ES-I3 (cell line): ENCODE measurements around the gene ACSS3.
"Not testable (repeated sequence)": the region's sequence is repeated elsewhere in the genome, so short reads cannot be mapped to it uniquely, and the experiment has no call there.

ENCODE experiments used
- H3K36me3 ChIP-seq: 2 replicates; pipeline ENCODE4 v1.6.1; 2013; ENCODE audit warnings: mild to moderate bottlenecking, low read length, control low read depth, moderate library complexity; ENCODE audit not compliant: insufficient read depth
- H3K4me1 ChIP-seq: 2 replicates; pipeline ENCODE4 v1.6.1; 2013; ENCODE audit warnings: mild to moderate bottlenecking, control low read depth, low read length; ENCODE audit not compliant: insufficient read depth
- H3K9ac ChIP-seq: 2 replicates; pipeline ENCODE4 v1.6.1; 2013; ENCODE audit warnings: low read depth, mild to moderate bottlenecking, low read length, moderate library complexity
- H3K9me3 ChIP-seq: 2 replicates; pipeline ENCODE4 v1.6.1; 2013; ENCODE audit warnings: mild to moderate bottlenecking, low read length, moderate library complexity; ENCODE audit not compliant: control insufficient read depth, insufficient read depth

ACSS3 gene

DNA sequence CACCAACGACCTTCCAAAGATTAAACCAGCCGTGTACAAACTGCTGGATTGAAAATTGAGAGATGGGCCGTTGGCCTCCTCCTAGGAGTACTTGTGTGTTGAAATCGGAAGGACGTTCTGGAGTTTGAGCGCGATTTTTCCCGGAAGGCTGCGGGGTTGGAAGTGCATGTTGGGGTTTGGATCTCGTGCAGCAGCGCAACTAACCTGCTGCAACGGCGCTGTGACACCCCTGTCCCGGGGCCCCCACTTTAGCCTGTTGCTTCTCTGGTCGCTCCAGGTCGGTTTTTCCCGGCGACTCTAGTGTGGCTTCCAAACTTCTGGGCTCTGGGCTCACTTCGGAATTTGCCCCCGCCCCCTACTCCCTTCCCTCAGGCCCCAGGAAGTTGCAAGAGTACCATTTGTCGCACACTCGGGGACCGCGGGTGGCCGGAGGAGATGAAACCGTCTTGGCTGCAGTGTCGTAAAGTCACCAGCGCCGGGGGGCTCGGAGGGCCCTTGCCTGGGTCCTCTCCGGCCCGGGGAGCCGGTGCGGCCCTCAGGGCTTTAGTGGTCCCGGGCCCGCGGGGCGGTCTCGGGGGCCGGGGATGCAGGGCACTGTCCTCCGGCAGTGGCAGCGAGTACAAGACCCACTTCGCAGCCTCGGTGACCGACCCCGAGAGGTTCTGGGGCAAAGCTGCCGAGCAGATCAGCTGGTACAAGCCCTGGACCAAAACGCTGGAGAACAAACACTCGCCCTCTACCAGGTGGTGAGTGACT, at the start of gene ACSS3:
TSS of gene ACSS3 (plus strand) at position 394 of the 756 bp plus-strand sequence. CDS start at position 436, 42 bp downstream.
- peaks cover 11% of the 10 kb centered on the region for H3K4me1 ChIP-seq
- no peaks in the 10 kb centered on the region for H3K9me3 ChIP-seq
- peak within 1 kb of the TSS; percentile 73 for H3K9ac ChIP-seq
- H3K36me3 ChIP-seq: no peaks in the 10 kb centered on the region

GRCh38 chr12:81034926-81035325, 43.0 kb upstream of the ACSS3 start:
- H3K4me1 ChIP-seq: no peaks in the 10 kb centered on the region
- no peaks in the 10 kb centered on the region for H3K36me3 ChIP-seq

GRCh38 chr12:81039231-81039630, 38.6 kb upstream of the ACSS3 start:
- Histone ChIP-seq H3K9me3 (no peaks in the 10 kb centered on the region), H3K36me3 (no peaks in the 10 kb centered on the region), H3K4me1 (no peaks in the 10 kb centered on the region), H3K9ac (no peak overlapping the region)

More at GRCh38 chr12:81034926-81035325, 43.0 kb upstream of the ACSS3 start:
- Histone ChIP-seq H3K9ac (no peak overlapping the region), H3K9me3 (no peaks in the 10 kb centered on the region)

- no peaks in the 10 kb centered on the region for H3K36me3 ChIP-seq
- no peaks in the 10 kb centered on the region for H3K4me1 ChIP-seq
- no peak overlapping the region for H3K9ac ChIP-seq
- H3K9me3 ChIP-seq: no peaks in the 10 kb centered on the region
Observed at GRCh38 chr12:81043979-81044740, 33.7 kb upstream of the ACSS3 start.

DNA sequence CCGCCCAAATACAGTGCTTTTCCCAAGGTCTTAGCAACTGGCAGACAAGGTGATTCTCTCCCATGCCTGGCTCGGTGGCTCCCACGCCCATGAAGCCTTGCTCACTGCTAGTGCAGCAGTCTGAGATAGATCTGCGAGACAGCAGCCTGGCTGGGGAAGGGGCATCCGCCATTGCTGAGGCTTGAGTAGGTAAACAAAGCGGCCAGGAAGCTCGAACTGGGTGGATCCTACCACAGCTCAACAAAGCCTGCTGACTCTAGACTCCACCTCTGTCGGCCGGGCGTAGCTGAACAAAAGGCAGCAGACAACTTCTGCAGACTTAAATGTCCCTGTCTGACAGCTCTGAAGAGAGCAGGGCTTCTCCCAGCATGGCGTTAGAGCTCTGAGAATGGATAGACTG, 12.9 kb upstream of the ACSS3 start:
- not testable (repeated sequence) for H3K9ac ChIP-seq, H3K4me1 ChIP-seq, H3K9me3 ChIP-seq, H3K36me3 ChIP-seq

- Histone ChIP-seq H3K9ac (no peak overlapping the region), H3K9me3 (no peaks in the 10 kb centered on the region), H3K36me3 (no peaks in the 10 kb centered on the region), H3K4me1 (no peaks in the 10 kb centered on the region)
Observed at GRCh38 chr12:81070846-81071245, 7.0 kb upstream of the ACSS3 start.

- H3K9ac ChIP-seq: no peak overlapping the region
- no peaks in the 10 kb centered on the region for H3K36me3 ChIP-seq
- H3K9me3 ChIP-seq: no peaks in the 10 kb centered on the region
- peaks cover 5% of the 10 kb centered on the region; the same call in 1 of the 2 replicates for H3K4me1 ChIP-seq
Observed at GRCh38 chr12:81075539-81075938, 2.3 kb upstream of the ACSS3 start.

GRCh38 chr12:81077329-81077685, 572 bp upstream of the ACSS3 start:
- Histone ChIP-seq H3K9ac (peak overlapping the region; percentile 73), H3K4me1 (peaks cover 8% of the 10 kb centered on the region; the same call in 1 of the 2 replicates), H3K9me3 (no peaks in the 10 kb centered on the region), H3K36me3 (no peaks in the 10 kb centered on the region)

GRCh38 chr12:81078469-81079196, 754 bp downstream of the ACSS3 start:
- Histone ChIP-seq H3K36me3 (no peaks in the 10 kb centered on the region), H3K4me1 (peaks cover 16% of the 10 kb centered on the region), H3K9ac (peak overlapping the region; percentile 73), H3K9me3 (no peaks in the 10 kb centered on the region)

- Histone ChIP-seq H3K9ac (peak overlapping the region; percentile 73), H3K9me3 (no peaks in the 10 kb centered on the region), H3K4me1 (peaks cover 19% of the 10 kb centered on the region), H3K36me3 (no peaks in the 10 kb centered on the region)
Observed at GRCh38 chr12:81079280-81080076, 1.6 kb downstream of the ACSS3 start.

DNA sequence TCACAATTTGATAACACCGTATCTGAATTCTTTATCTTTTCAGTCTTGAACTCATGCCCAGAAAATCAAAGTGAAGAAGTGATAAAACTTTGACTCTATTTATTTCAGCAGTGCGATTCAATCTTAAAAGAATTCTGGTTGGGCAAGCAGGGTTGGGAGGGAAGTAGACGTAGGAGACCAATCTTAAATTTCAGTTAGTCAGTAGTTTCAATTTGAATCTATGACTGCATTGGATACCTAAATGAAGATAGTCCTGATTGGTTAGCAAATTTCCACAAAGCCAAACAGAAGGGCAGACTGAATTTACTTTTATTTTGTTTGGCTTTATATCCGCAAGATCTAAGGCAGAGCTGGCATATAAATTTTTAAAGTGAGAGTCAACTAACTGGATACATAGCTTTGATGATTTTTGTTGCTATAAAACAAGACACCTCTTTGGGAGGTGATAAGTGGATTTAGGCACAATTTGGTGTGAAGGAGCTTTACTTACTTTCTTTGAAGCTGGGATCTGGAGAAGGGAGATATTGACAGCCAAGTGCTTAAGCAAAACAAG, 2.6 kb downstream of the ACSS3 start:
- peaks cover 28% of the 10 kb centered on the region for H3K4me1 ChIP-seq
- no peaks in the 10 kb centered on the region for H3K36me3 ChIP-seq
- no peak overlapping the region for H3K9ac ChIP-seq
- no peaks in the 10 kb centered on the region for H3K9me3 ChIP-seq

- H3K4me1 ChIP-seq: peaks cover 37% of the 10 kb centered on the region
- H3K9ac ChIP-seq: no peak overlapping the region
- no peaks in the 10 kb centered on the region for H3K36me3 ChIP-seq
- H3K9me3 ChIP-seq: no peaks in the 10 kb centered on the region
Observed at GRCh38 chr12:81081726-81082125, 3.8 kb downstream of the ACSS3 start.

DNA sequence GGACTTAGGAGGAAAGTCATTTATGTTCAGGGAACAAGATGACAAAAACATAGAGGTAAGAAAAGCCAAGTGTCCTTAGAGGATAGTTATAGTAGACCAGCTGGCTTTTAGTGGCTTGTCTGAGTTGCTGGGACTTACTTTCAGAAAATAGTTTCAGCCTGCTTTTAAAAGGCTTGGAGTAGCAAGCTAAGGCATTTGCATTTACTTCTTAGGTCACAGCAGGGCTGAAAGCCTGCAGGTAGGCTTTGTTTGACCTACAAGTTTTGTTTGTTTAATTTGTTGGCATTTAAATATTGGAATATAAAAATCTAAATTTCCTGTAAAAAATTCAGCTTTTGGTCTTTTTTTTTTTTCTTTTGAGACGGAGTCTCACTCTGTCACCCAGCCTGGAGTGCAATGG, 5.1 kb downstream of the ACSS3 start:
- Histone ChIP-seq H3K9ac (no peak overlapping the region), H3K9me3 (no peaks in the 10 kb centered on the region), H3K4me1 (peaks cover 34% of the 10 kb centered on the region), H3K36me3 (no peaks in the 10 kb centered on the region)
